ENCODE data around the gene SRCIN1. TPM values are rescaled to one million over a fixed set of nuclear protein-coding genes. Genes with fewer than 3 reads are reported as not detected.

The SRCIN1 gene
- total RNA-seq, 1 experiment from 2014 or later: 6.9 TPM

DNA sequence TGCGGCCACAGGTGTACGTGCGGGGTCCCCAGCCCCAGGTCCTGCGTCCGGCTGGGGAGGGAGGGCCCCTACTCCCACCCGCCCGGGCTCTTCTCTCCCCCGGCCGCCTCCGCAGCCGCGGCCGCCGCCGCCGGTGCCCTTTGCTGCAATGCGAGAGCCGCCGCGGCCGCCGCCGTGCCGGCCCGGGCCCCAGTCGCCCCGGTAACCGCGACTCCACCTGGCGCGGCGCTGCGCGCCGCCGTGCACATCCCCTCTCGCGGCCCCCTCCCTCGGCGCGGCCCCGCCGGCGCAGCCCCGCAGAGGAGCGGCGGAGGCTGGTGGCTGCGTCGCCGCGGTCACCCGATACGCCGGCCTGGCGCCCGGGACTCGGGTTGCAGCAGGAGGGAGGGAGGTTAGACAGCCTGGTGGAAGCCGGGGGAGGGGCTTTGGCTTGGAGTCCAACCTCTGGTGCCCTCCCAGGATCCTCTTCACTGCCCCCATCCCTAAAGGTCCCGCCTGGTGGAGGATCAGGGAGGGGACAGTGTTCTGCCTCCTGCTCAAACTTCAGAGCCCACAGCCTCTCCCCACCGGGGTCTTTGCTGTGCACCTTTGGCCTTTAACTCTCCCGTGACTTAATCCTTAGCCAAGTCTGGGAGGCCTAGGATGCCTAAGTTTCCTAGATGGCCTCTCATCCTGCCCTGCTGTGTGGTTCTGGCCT is 32.9 kb downstream of the SRCIN1 start:
- Histone ChIP-seq H4K20me1 (ENCODE audit: control insufficient read depth, insufficient read depth, insufficient read length) (no peaks in the 10 kb centered on the region), H3K9me3 (ENCODE audit: control insufficient read depth, low read depth, low read length) (no peaks in the 10 kb centered on the region), H3K79me1 (ENCODE audit: insufficient read depth, low read depth, low read length, poor library complexity, severe bottlenecking) (no peaks in the 10 kb centered on the region), H3K56ac (ENCODE audit: insufficient read length, low read depth, low read length) (no peak overlapping the region), H4K8ac (replicated peaks; ENCODE audit: insufficient read length, low read depth, low read length) (no peak overlapping the region), H3K27ac (ENCODE audit: insufficient read length, low read depth, low read length) (no peak overlapping the region), H2BK5ac (ENCODE audit: insufficient read length, low read length) (no peak overlapping the region), H3K27me3 (ENCODE audit: insufficient read depth, low read length) (peaks cover 71% of the 10 kb centered on the region), H2BK20ac (ENCODE audit: low read depth, low read length, poor library complexity, severe bottlenecking) (no peak overlapping the region), H3K4ac (ENCODE audit: low read depth, low read length) (no peak overlapping the region), H3T11ph (ENCODE audit: low read length) (no peak overlapping the region), H2BK12ac (ENCODE audit: insufficient read length, low read depth, low read length) (no peak overlapping the region), H3K4me1 (ENCODE audit: insufficient read depth, low read length) (no peaks in the 10 kb centered on the region), H2AK5ac (ENCODE audit: insufficient read length, low read length) (no peak overlapping the region), H3K4me2 (ENCODE audit: insufficient read depth, insufficient read length, low read length) (peak overlapping the region; percentile 36), H3K9ac (ENCODE audit: extremely low read depth, insufficient read length, low read length) (no peak overlapping the region), H4K91ac (ENCODE audit: insufficient read length, low read depth, low read length) (no peak overlapping the region), H3K23me2 (ENCODE audit: insufficient read length, low read depth, low read length, poor library complexity, severe bottlenecking) (peaks cover 3% of the 10 kb centered on the region), H3K79me2 (ENCODE audit: insufficient read depth, low read length) (no peaks in the 10 kb centered on the region), H2AFZ (ENCODE audit: low read length) (no peak overlapping the region), H3K14ac (ENCODE audit: insufficient read depth, low read length) (no peak overlapping the region), H3K18ac (ENCODE audit: insufficient read length, low read depth, low read length) (no peak overlapping the region), H2BK120ac (ENCODE audit: low read depth, low read length, poor library complexity, severe bottlenecking) (no peak overlapping the region), H3K23ac (ENCODE audit: insufficient read length, low read depth, low read length) (no peak overlapping the region), H2BK15ac (ENCODE audit: low read depth, low read length) (no peak overlapping the region), H4K5ac (ENCODE audit: insufficient read length, low read depth, low read length) (no peak overlapping the region)
- Mint-ChIP-seq H3K9me3 (no peaks in the 10 kb centered on the region), H3K4me3 (peak overlapping the region; percentile 60 to 80), H3K27ac (no peak overlapping the region), H3K27me3 (ENCODE audit: low read depth) (peaks cover 95% of the 10 kb centered on the region), H3K4me1 (peaks cover 37 to 42% of the 10 kb centered on the region in 2 experiments), H3K36me3 (ENCODE audit: insufficient read depth in 1 of 3, low read depth in 3 of 3) (no peaks in the 10 kb centered on the region)
- no CpG with 5 or more reads among the region's 61 CpGs for WGBS (ENCODE audit: extremely low coverage, insufficient read length, low lambda C conversion rate)
- DNase-seq: peak; percentile 89
- TF ChIP-seq, protein P1, sequence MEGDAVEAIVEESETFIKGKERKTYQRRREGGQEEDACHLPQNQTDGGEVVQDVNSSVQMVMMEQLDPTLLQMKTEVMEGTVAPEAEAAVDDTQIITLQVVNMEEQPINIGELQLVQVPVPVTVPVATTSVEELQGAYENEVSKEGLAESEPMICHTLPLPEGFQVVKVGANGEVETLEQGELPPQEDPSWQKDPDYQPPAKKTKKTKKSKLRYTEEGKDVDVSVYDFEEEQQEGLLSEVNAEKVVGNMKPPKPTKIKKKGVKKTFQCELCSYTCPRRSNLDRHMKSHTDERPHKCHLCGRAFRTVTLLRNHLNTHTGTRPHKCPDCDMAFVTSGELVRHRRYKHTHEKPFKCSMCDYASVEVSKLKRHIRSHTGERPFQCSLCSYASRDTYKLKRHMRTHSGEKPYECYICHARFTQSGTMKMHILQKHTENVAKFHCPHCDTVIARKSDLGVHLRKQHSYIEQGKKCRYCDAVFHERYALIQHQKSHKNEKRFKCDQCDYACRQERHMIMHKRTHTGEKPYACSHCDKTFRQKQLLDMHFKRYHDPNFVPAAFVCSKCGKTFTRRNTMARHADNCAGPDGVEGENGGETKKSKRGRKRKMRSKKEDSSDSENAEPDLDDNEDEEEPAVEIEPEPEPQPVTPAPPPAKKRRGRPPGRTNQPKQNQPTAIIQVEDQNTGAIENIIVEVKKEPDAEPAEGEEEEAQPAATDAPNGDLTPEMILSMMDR (conservative IDR thresholded peaks at IDR 0.05): 0 out of 3 replicates have a peak, but pooled peaks have one; percentile 30

All from H9 (cell line).